ENCODE measurements around the gene EVA1C. TPM values are rescaled to one million over a fixed set of nuclear protein-coding genes. Genes with fewer than 3 reads are reported as not detected.

The EVA1C gene
- total RNA-seq, 4 donors from 2014 or later, result 57.4 to 108 (median 66.7) TPM

- DNase-seq (ENCODE audit: low spot score in 2 of 2), result no peak
- no peak for TF ChIP-seq POLR2A (IDR thresholded peaks at IDR 0.05)
- TF ChIP-seq, protein P1, sequence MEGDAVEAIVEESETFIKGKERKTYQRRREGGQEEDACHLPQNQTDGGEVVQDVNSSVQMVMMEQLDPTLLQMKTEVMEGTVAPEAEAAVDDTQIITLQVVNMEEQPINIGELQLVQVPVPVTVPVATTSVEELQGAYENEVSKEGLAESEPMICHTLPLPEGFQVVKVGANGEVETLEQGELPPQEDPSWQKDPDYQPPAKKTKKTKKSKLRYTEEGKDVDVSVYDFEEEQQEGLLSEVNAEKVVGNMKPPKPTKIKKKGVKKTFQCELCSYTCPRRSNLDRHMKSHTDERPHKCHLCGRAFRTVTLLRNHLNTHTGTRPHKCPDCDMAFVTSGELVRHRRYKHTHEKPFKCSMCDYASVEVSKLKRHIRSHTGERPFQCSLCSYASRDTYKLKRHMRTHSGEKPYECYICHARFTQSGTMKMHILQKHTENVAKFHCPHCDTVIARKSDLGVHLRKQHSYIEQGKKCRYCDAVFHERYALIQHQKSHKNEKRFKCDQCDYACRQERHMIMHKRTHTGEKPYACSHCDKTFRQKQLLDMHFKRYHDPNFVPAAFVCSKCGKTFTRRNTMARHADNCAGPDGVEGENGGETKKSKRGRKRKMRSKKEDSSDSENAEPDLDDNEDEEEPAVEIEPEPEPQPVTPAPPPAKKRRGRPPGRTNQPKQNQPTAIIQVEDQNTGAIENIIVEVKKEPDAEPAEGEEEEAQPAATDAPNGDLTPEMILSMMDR (IDR thresholded peaks at IDR 0.05), result no peak
- intact Hi-C loops (cut with DNase I; ENCODE audit: low total_unique reads), result no loop called here
- WGBS, 2 donors, result 79 to 81% methylated on average over 9 of the region's 9 CpGs
- H3K4me3 ChIP-seq (ENCODE audit: low read depth, poor library complexity, severe bottlenecking), result no peak overlapping the region
These were observed 11.0 kb downstream of the EVA1C start for GRCh38 chr21:32423320-32424190.

DNA sequence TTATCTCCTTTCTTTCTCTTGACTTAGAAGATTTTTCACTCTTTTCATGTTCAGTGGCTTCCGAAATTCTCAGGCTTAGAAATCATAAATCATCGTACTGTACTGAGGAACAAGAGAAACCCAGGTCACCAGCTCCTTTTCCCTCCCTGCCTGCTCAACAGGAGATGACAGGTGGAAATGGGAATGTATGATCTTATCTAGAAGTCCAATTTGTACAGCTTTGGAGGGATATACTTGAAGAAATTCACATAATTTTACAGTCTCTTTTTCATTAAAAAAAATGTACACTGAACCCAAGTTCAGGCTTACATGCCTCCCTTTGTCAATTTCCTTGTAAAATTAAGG is 11.7 kb downstream of the EVA1C start:
- H3K4me3 ChIP-seq (ENCODE audit: low read depth, poor library complexity, severe bottlenecking), result no peak overlapping the region
- intact Hi-C loops (cut with DNase I; ENCODE audit: low total_unique reads), result no loop called here
- 65 to 88% methylated on average over 2 of the region's 2 CpGs for WGBS, 2 donors
- no peak for DNase-seq (ENCODE audit: low spot score in 2 of 2)
- TF ChIP-seq, protein P1 (IDR thresholded peaks at IDR 0.05), result no peak
- TF ChIP-seq POLR2A (IDR thresholded peaks at IDR 0.05), result no peak

DNA sequence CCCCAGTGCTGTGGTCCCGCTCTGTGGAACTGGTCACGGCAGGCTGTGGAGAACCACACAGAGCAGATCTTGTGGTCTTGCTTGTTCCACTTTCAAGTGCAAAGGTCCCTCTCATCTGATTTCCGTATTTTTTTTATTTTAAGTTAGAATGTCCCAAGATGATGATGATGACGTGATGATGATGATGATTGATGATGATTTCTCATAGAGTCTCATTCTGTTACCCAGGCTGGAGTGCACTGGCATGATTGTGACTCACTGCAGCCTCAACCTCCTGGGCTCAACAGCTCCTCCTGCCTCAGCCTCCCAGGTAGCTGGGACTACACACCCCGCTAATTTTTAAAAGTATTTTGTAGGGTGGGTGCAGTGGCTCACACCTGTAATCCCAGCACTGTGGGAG is 12.2 kb downstream of the EVA1C start:
- TF ChIP-seq POLR2A (IDR thresholded peaks at IDR 0.05), result no peak
- TF ChIP-seq, protein P1 (IDR thresholded peaks at IDR 0.05), result no peak
- DNase-seq (ENCODE audit: low spot score in 2 of 2), result no peak

DNA sequence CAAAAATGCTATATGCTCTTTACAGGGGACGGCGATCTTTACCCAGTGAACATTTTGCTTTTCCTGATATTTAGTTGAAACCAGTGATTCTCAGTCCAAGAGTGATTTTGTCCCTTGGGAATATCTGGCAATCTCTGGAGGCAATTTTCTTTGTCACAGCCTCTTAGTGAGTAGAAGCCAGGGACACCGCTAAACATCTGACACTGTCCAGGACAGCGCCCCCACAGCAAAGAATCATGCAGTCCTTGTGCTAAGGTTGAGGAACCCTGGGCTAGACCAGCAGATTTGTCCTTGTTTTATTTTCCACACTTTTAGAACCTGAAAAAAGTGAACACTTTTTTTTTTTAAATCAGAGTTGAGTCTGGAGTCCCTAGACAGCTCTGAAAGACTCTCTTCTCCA is 13.1 kb downstream of the EVA1C start:
- intact Hi-C loops (cut with DNase I; ENCODE audit: low total_unique reads), result no loop called here
- DNase-seq (ENCODE audit: low spot score in 2 of 2), result no peak
- no peak overlapping the region for H3K4me3 ChIP-seq (ENCODE audit: low read depth, poor library complexity, severe bottlenecking)
- no peak for TF ChIP-seq POLR2A (IDR thresholded peaks at IDR 0.05)
- TF ChIP-seq, protein P1 (IDR thresholded peaks at IDR 0.05), result no peak
- WGBS, 2 donors, result 64 to 68% methylated on average over 4 of the region's 4 CpGs

More for the DNA sequence above, 12.2 kb downstream of the EVA1C start:
- WGBS, 2 donors, result 87 to 88% methylated on average over 5 of the region's 5 CpGs
- intact Hi-C loops (cut with DNase I; ENCODE audit: low total_unique reads), result no loop called here
- no peak overlapping the region for H3K4me3 ChIP-seq (ENCODE audit: low read depth, poor library complexity, severe bottlenecking)

- DNase-seq (ENCODE audit: low spot score in 2 of 2), result no peak
- intact Hi-C loops (cut with DNase I; ENCODE audit: low total_unique reads), result no loop called here
- H3K4me3 ChIP-seq (ENCODE audit: low read depth, poor library complexity, severe bottlenecking), result no peak overlapping the region
- no peak for TF ChIP-seq POLR2A (IDR thresholded peaks at IDR 0.05)
- TF ChIP-seq, protein P1 (IDR thresholded peaks at IDR 0.05), result no peak
- 51 to 60% methylated on average over 5 of the region's 5 CpGs for WGBS, 2 donors
These were observed 13.6 kb downstream of the EVA1C start for GRCh38 chr21:32426066-32426465.

All from lower leg skin (tissue), 4 donors.